OCI-M1 (cell line): ENCODE results near the gene STAP2.

Source experiments
- DNase-seq: peaks from one replicate; lab custom pipeline; 2025; lab: John Stamatoyannopoulos, UW

Gene STAP2

GRCh38 chr19:4327252-4327876, 11.3 kb downstream of the STAP2 start:
- DNase-seq = no peak

GRCh38 chr19:4326837-4327251, 11.8 kb downstream of the STAP2 start:
- no peak for DNase-seq

DNA sequence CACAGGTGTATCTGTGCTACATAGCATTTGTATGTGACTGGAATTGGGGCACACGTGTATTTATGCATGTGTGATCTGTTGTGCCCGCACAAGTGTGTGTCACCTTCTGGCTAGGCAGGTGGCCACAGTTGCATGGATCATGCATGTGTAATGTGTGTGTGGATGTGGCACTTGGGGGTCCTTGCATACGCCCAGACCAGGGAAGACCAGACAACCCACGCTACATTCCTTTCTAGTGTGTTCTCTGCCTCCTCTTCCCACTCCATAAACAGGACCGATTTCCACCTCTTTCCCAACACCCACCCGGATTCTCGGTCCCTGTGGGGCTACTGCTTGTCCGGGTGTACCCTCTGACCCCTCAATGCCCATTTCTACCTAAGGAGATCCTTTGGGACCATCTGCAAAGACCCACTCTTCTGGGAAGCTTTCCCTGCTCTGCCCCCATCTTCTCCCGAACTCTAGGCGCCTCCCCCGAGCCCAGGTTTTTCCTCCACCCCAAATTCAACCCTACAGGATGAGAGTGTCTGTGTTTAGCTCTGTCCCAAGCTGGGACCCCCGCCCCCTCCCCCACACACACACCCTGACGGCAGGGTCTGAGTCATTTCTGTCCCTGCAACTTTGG, 12.3 kb downstream of the STAP2 start:
- no peak for DNase-seq

GRCh38 chr19:4324228-4324627, 14.4 kb downstream of the STAP2 start:
- DNase-seq = no peak

GRCh38 chr19:4323692-4324091, 14.9 kb downstream of the STAP2 start:
- no peak for DNase-seq

- no peak for DNase-seq
These were observed 15.5 kb downstream of the STAP2 start for GRCh38 chr19:4322942-4323665.

DNA sequence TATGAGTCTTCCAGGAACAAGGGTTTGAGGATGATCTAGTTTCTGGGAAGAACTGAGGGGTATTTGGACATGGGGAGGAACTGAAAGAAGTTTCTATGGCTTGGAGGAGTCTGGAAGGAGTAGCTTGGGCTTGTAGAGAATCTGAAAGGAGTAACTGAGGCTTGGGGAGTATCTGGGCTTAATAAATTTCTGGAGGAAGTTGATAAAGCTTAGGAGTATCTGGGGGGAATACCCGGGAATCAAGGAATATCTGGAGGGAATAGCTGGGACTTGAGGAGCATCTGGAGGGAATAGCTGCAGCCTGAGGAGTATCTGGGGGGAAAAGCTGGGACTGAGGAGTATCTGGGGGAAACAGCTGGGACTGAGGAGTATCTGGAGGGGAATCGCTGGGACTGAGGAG, 18.2 kb downstream of the STAP2 start:
- no peak for DNase-seq

DNA sequence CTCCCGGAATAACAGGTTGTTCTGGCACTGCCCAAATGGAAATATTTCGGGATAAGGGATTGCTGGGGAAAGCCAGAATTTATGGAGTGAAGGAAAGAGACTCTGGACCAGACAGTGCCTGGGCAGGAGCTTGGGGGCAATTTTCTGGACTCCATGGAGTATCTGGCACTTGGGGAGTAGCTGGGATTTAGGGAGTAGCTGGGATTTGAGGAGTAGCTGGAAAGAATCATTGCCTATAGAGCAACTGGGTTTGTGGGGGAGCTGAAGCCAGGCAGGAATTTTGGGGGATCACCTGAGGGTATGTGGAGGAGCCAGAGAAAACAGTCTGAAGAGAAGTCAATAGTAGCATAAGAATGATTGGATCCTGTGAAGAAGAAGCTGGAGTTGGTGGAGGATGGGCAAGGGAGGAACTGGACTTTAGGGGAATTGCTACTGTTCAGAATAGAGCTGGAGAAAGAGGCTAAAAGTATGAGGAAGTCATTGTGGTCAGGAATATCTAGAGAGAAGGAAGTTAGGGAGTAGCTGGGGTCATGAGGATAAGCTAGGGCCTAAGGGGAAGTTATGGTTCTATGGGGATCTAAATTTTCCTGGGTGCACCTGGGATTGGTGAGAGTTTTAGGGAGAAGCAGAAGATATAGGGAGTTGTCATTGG, 19.4 kb downstream of the STAP2 start:
- peak; percentile 4 for DNase-seq

DNA sequence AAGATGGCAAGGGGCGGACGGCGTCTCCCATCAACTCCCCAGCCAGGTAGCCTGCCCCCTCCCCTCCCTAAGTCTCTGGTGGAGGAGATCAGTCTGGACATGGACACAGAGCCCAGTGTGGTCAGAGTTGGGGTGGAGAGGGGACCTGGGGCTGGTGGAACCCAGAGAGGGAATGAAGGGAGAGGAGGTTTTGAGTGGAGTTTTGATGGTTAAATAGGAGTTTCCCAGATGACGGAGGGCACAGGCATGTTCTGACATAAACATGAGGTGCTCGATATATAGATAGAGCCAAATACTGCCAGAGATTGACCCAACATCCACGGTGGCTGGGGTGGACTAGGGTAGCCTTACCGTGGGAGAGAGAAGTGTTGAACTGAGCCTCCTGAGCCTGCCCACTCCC, 20.2 kb downstream of the STAP2 start:
- DNase-seq = no peak

GRCh38 chr19:4316956-4317355, 21.7 kb downstream of the STAP2 start:
- DNase-seq = no peak

- DNase-seq = no peak
These were observed 24.7 kb downstream of the STAP2 start for GRCh38 chr19:4313847-4314490.

- peak; percentile 2 for DNase-seq
These were observed 28.1 kb downstream of the STAP2 start for GRCh38 chr19:4310247-4311121.

DNA sequence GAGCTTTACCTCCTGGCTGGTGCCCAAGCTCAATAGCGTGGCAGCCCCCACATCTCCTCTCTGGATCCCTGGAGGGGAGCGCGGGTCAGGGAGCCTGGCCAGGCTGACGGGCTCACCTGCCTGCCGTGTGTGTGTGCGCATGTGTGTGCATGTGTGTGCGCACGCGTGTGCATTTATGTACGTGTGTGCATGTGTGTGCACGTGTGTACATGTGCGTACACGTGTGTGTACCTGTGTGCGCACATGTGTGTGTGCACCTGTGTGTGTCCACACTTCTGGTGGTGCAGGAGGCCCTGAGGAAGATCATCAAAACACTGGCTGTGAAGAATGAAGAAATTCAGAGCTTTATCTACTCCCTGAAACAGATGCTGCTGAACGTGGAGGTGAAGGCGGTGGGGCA, 33.0 kb downstream of the STAP2 start:
- no peak for DNase-seq

- no peak for DNase-seq
These were observed 33.4 kb downstream of the STAP2 start for GRCh38 chr19:4305257-4305612.

GRCh38 chr19:4304538-4305256, 33.9 kb downstream of the STAP2 start, which contains the start of gene FSD1:
TSS of gene FSD1 (plus strand) at chr19:4304598. CDS start at chr19:4304747, 149 bp downstream.
- peak; percentile 30 for DNase-seq

GRCh38 chr19:4303819-4304537, 34.6 kb downstream of the STAP2 start:
- no peak for DNase-seq

GRCh38 chr19:4302243-4302640, 36.4 kb downstream of the STAP2 start, which contains the start of gene TMIGD2:
TSS of gene TMIGD2 (minus strand) at chr19:4302389. CDS start at chr19:4302385, 4 bp downstream.
- DNase-seq = no peak

GRCh38 chr19:4301590-4302242, 36.9 kb downstream of the STAP2 start:
- no peak for DNase-seq

- no peak for DNase-seq
These were observed 38.0 kb downstream of the STAP2 start for GRCh38 chr19:4300589-4300988.
